ENCODE data around the gene CTXN1. TPM values are rescaled to one million over a fixed set of nuclear protein-coding genes. Genes with fewer than 3 reads are reported as not detected.

CTXN1 gene
- total and polyA plus RNA-seq, 8 donors: 0.67 to 5.1 (median 1.7) TPM

GRCh38 chr19:7953060-7953459 lies 27.1 kb upstream of the CTXN1 start:
- Histone ChIP-seq H3K27me3 (no peaks in the 10 kb centered on the region), H3K36me3 (no peaks in the 10 kb centered on the region), H3K9me3 (no peaks in the 10 kb centered on the region), H3K4me3 (no peak overlapping the region), H3K27ac (no peak overlapping the region), H3K4me1 (no peaks in the 10 kb centered on the region)
- intact Hi-C loops (cut with DNase I): no loop called here
- DNase-seq: peak in 1 of 6 donors; percentile 31
- TF ChIP-seq CTCF (IDR thresholded peaks at IDR 0.05): no peak
- FAIRE-seq: no peak
- 32 to 39% methylated on average over 3 of the region's 3 CpGs for WGBS, 2 donors
- ATAC-seq: peak in 1 of 4 donors; percentile 32

GRCh38 chr19:7947939-7948338 lies 22.0 kb upstream of the CTXN1 start:
- H3K9me3 ChIP-seq: no peaks in the 10 kb centered on the region
- WGBS, 2 donors: 91 to 92% methylated on average over 4 of the region's 4 CpGs
- DNase-seq (no peak), FAIRE-seq (no peak), ATAC-seq (no peak)
- intact Hi-C loops (cut with DNase I): no loop called here
- H3K4me1 ChIP-seq: no peaks in the 10 kb centered on the region
- no peaks in the 10 kb centered on the region for H3K27me3 ChIP-seq
- TF ChIP-seq CTCF (IDR thresholded peaks at IDR 0.05): no peak
- no peak overlapping the region for H3K4me3 ChIP-seq
- H3K36me3 ChIP-seq: no peaks in the 10 kb centered on the region
- H3K27ac ChIP-seq: no peak overlapping the region

GRCh38 chr19:7944177-7944761 lies 18.3 kb upstream of the CTXN1 start:
- peak overlapping the region; percentile 16 to 99 (median 74) for H3K4me3 ChIP-seq
- TF ChIP-seq CTCF (IDR thresholded peaks at IDR 0.05): peak; percentile 63 to 85 (median 77)
- no peaks in the 10 kb centered on the region for H3K9me3 ChIP-seq
- DNase-seq (peak; percentile 72 to 91 (median 84)), ATAC-seq (peak; percentile 56 to 79 (median 70)), FAIRE-seq (peak; percentile 5)
- no peaks in the 10 kb centered on the region for H3K36me3 ChIP-seq
- H3K27me3 ChIP-seq: no peaks in the 10 kb centered on the region
- 25 to 26% methylated on average over 18 of the region's 18 CpGs for WGBS, 2 donors
- H3K4me1 ChIP-seq: peaks cover 3 to 14% (median 5%) of the 10 kb centered on the region in 3 donors
- H3K27ac ChIP-seq: peak overlapping the region; percentile 96 to 99 (median 98)
- intact Hi-C loops (cut with DNase I): no loop called here

GRCh38 chr19:7943444-7944176 lies 17.7 kb upstream of the CTXN1 start, which contains the start of gene TIMM44:
Gene TIMM44, minus strand, starts transcription at chr19:7943666. Its CDS starts 15 bp downstream, at chr19:7943651.
- H3K36me3 ChIP-seq: no peaks in the 10 kb centered on the region
- H3K4me3 ChIP-seq: peak within 1 kb of the TSS; percentile 60 to 99 (median 86)
- peak; percentile 98 to 100 (median 100) for DNase-seq
- peak within 1 kb of the TSS; percentile 96 to 99 (median 98) for H3K27ac ChIP-seq
- TF ChIP-seq CTCF (IDR thresholded peaks at IDR 0.05): no peak
- intact Hi-C loops (cut with DNase I): no loop called here
- peak; percentile 99 for FAIRE-seq
- peaks cover 3 to 14% (median 5%) of the 10 kb centered on the region in 3 donors for H3K4me1 ChIP-seq
- H3K27me3 ChIP-seq: no peaks in the 10 kb centered on the region
- 1% methylated on average over 56 of the region's 56 CpGs for WGBS, 2 donors
- peak; percentile 96 to 99 (median 97) for ATAC-seq
- H3K9me3 ChIP-seq: no peaks in the 10 kb centered on the region
